Measurements from ENCODE around the gene HIC1.

DNA sequence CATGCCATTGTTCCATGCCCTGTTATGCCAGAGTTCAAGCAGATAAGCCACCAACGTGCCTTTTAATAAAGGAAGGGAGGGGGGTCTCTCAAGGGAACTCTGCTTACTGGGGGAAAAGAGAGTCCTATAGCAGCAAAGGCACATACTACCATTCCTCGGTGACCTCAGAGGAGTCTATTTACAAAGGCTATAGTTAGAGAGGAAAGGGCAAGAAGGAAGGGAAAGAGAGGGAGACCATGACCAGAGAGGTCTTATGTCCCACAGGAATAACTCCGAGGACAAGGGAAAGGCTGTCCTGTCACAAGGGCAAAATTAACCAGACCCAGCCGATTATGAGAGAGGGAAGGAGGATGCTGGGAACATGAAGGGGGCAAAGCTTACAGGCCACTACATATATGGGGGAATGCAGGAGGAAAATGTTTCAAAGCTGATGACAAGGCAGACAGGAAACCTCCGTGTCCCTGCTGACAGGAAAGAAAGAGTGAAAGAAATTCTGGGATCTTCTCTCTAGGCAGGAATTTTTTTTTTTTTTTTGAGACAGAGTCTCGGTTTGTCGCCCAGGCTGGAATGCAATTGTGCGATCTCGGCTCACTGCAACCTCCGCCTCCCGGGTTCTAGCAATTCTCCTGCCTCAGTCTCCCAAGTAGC lies 51.5 kb downstream of the HIC1 start:
- TF ChIP-seq, protein P1, sequence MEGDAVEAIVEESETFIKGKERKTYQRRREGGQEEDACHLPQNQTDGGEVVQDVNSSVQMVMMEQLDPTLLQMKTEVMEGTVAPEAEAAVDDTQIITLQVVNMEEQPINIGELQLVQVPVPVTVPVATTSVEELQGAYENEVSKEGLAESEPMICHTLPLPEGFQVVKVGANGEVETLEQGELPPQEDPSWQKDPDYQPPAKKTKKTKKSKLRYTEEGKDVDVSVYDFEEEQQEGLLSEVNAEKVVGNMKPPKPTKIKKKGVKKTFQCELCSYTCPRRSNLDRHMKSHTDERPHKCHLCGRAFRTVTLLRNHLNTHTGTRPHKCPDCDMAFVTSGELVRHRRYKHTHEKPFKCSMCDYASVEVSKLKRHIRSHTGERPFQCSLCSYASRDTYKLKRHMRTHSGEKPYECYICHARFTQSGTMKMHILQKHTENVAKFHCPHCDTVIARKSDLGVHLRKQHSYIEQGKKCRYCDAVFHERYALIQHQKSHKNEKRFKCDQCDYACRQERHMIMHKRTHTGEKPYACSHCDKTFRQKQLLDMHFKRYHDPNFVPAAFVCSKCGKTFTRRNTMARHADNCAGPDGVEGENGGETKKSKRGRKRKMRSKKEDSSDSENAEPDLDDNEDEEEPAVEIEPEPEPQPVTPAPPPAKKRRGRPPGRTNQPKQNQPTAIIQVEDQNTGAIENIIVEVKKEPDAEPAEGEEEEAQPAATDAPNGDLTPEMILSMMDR (optimal IDR thresholded peaks at IDR 0.05 in 1 of 3, IDR thresholded peaks at IDR 0.05 in 1 of 3, conservative IDR thresholded peaks at IDR 0.05 in 1 of 3; ENCODE audit: extremely low read depth in 1 of 3, insufficient read depth in 2 of 3, low read length in 3 of 3), result no peak
- no peak for TF ChIP-seq EZH2 (IDR thresholded peaks at IDR 0.05; ENCODE audit: low read length)
